Measurements from ENCODE around the gene CAMK2G. TPM values are rescaled to one million over a fixed set of nuclear protein-coding genes. Genes with fewer than 3 reads are reported as not detected.

CAMK2G gene
- total RNA-seq, 2 donors from 2014 or later, result 20.9 to 21.7 TPM

- peaks cover 21% of the 10 kb centered on the region for H3K36me3 Mint-ChIP-seq (ENCODE audit: low read depth)
- no peak for DNase-seq
- H3K27me3 Mint-ChIP-seq (ENCODE audit: insufficient read depth), result no peaks in the 10 kb centered on the region
These were observed 18.9 kb downstream of the CAMK2G start for GRCh38 chr10:73855413-73855812.

GRCh38 chr10:73854310-73854709 is 20.0 kb downstream of the CAMK2G start:
- no peaks in the 10 kb centered on the region for H3K27me3 ChIP-seq (ENCODE audit: control insufficient read depth, insufficient read depth, low read length, poor library complexity, severe bottlenecking)
- Mint-ChIP-seq H3K4me3 (no peak overlapping the region), H3K36me3 (ENCODE audit: low read depth) (peaks cover 14% of the 10 kb centered on the region), H3K27me3 (ENCODE audit: insufficient read depth) (no peaks in the 10 kb centered on the region), H3K4me1 (peaks cover 12% of the 10 kb centered on the region), H3K9me3 (no peaks in the 10 kb centered on the region), H3K27ac (no peak overlapping the region)
- H3K4me3 ChIP-seq (ENCODE audit: low read length), result no peak overlapping the region
- TF ChIP-seq CTCF (conservative IDR thresholded peaks at IDR 0.05), result no peak
- H3K27ac ChIP-seq (ENCODE audit: low read depth, low read length), result no peak overlapping the region
- H3K36me3 ChIP-seq (ENCODE audit: control insufficient read depth, insufficient read depth, low read length), result peaks cover 31% of the 10 kb centered on the region
- 81 to 86% methylated on average over 5 of the region's 5 CpGs for WGBS, 2 experiments (ENCODE audit: insufficient coverage in 1 of 2, insufficient read length in 1 of 2)
- no peaks in the 10 kb centered on the region for H3K9me3 ChIP-seq (ENCODE audit: control insufficient read depth, low read length)
- peaks cover 12% of the 10 kb centered on the region for H3K4me1 ChIP-seq (ENCODE audit: control insufficient read depth, insufficient read depth, low read length)
- no peak overlapping the region for H3K9ac ChIP-seq (ENCODE audit: extremely low read depth, low read length, poor library complexity, severe bottlenecking)
- DNase-seq, result no peak

More at GRCh38 chr10:73855413-73855812, 18.9 kb downstream of the CAMK2G start:
- Histone ChIP-seq H3K4me1 (ENCODE audit: control insufficient read depth, insufficient read depth, low read length) (peaks cover 11% of the 10 kb centered on the region), H3K27me3 (ENCODE audit: control insufficient read depth, insufficient read depth, low read length, poor library complexity, severe bottlenecking) (no peaks in the 10 kb centered on the region), H3K9me3 (ENCODE audit: control insufficient read depth, low read length) (no peaks in the 10 kb centered on the region), H3K36me3 (ENCODE audit: control insufficient read depth, insufficient read depth, low read length) (peaks cover 41% of the 10 kb centered on the region), H3K9ac (ENCODE audit: extremely low read depth, low read length, poor library complexity, severe bottlenecking) (no peak overlapping the region), H3K4me3 (ENCODE audit: low read length) (no peak overlapping the region), H3K27ac (ENCODE audit: low read depth, low read length) (no peak overlapping the region)
- peaks cover 11% of the 10 kb centered on the region for H3K4me1 Mint-ChIP-seq
- H3K27ac Mint-ChIP-seq, result no peak overlapping the region
- no peaks in the 10 kb centered on the region for H3K9me3 Mint-ChIP-seq
- no peak for TF ChIP-seq CTCF (conservative IDR thresholded peaks at IDR 0.05)
- WGBS, 2 experiments (ENCODE audit: insufficient coverage in 1 of 2, insufficient read length in 1 of 2), result 83 to 89% methylated on average over 2 to 4 of the region's 4 CpGs
- H3K4me3 Mint-ChIP-seq, result no peak overlapping the region

GRCh38 chr10:73853196-73853595 is 21.2 kb downstream of the CAMK2G start:
- Mint-ChIP-seq H3K4me3 (no peak overlapping the region), H3K36me3 (ENCODE audit: low read depth) (peaks cover 9% of the 10 kb centered on the region), H3K27ac (no peak overlapping the region), H3K27me3 (ENCODE audit: insufficient read depth) (no peaks in the 10 kb centered on the region), H3K9me3 (no peaks in the 10 kb centered on the region), H3K4me1 (peaks cover 12% of the 10 kb centered on the region)
- H3K9me3 ChIP-seq (ENCODE audit: control insufficient read depth, low read length), result no peaks in the 10 kb centered on the region
- H3K36me3 ChIP-seq (ENCODE audit: control insufficient read depth, insufficient read depth, low read length), result peaks cover 31% of the 10 kb centered on the region
- no peak overlapping the region for H3K27ac ChIP-seq (ENCODE audit: low read depth, low read length)
- no peak overlapping the region for H3K4me3 ChIP-seq (ENCODE audit: low read length)
- DNase-seq, result no peak
- no peaks in the 10 kb centered on the region for H3K27me3 ChIP-seq (ENCODE audit: control insufficient read depth, insufficient read depth, low read length, poor library complexity, severe bottlenecking)
- WGBS, 2 experiments (ENCODE audit: insufficient coverage in 1 of 2, insufficient read length in 1 of 2), result 93 to 94% methylated on average over 9 to 10 of the region's 10 CpGs
- H3K4me1 ChIP-seq (ENCODE audit: control insufficient read depth, insufficient read depth, low read length), result peaks cover 12% of the 10 kb centered on the region
- no peak overlapping the region for H3K9ac ChIP-seq (ENCODE audit: extremely low read depth, low read length, poor library complexity, severe bottlenecking)
- TF ChIP-seq CTCF (conservative IDR thresholded peaks at IDR 0.05), result no peak

All from endodermal cell (in vitro differentiated cells).